Common myeloid progenitor, CD34-positive (primary cell): ENCODE measurements around the gene IGSF3.
A peak's percentile ranks its signal among the peaks of the same experiment; 100 is the strongest.

Experiments
- CTCF ChIA-PET: fragments of 350-600 bp; sonication (Branson Sonifier 250); formaldehyde crosslinking; loops from one replicate; lab custom pipeline; 2021; ENCODE audit warnings: antibody characterized with exemption; lab: Charles Lee
- POLR2A ChIA-PET: fragments of 350-600 bp; sonication (Branson Sonifier 250); formaldehyde crosslinking; loops from one replicate; lab custom pipeline; 2021; ENCODE audit warnings: antibody characterized with exemption; lab: Charles Lee
- DNase-seq, 3 donors: peaks; one replicate each; pipeline versions ENCODE4 v3.0.0 to v3.0.0-alpha.2; 2013
- H3K27ac ChIP-seq, 2 experiments: 1 replicate in 1 of 2; 2 replicates in 1 of 2; pipeline ENCODE4 v1.7.0; 2013; ENCODE audit warnings: inconsistent platforms in 2 of 2, low read length in 2 of 2, mild to moderate bottlenecking in 2 of 2, low read depth in 1 of 2, moderate library complexity in 1 of 2; ENCODE audit not compliant: severe bottlenecking in 2 of 2, insufficient read depth in 1 of 2, poor library complexity in 1 of 2
- H3K27me3 ChIP-seq, 5 experiments: replicated peaks in 2 of 5; 1 replicate in 3 of 5; 2 replicates in 2 of 5; pipeline versions ENCODE4 v1.6.1 to v1.7.0; 2013; ENCODE audit warnings: low read length in 4 of 5, mild to moderate bottlenecking in 2 of 5, moderate library complexity in 2 of 5, inconsistent platforms in 1 of 5; ENCODE audit not compliant: insufficient read depth in 5 of 5, control insufficient read depth in 4 of 5
- H3K36me3 ChIP-seq, 4 experiments: 1 replicate in 2 of 4; 2 replicates in 2 of 4; pipeline versions ENCODE4 v1.6.1 to v1.7.0; 2013; ENCODE audit warnings: low read length in 3 of 4, control low read depth in 1 of 4, mild to moderate bottlenecking in 1 of 4; ENCODE audit not compliant: control insufficient read depth in 4 of 4, insufficient read depth in 4 of 4
- H3K4me1 ChIP-seq, 4 experiments: 1 replicate in 3 of 4; 2 replicates in 1 of 4; pipeline versions ENCODE4 v1.6.1 to v1.7.1; 2013; ENCODE audit warnings: low read length in 3 of 4, mild to moderate bottlenecking in 3 of 4, control low read depth in 1 of 4, inconsistent platforms in 1 of 4, moderate library complexity in 1 of 4; ENCODE audit not compliant: control insufficient read depth in 4 of 4, insufficient read depth in 4 of 4; ENCODE audit errors: control extremely low read depth in 1 of 4
- H3K4me3 ChIP-seq, 7 experiments: 1 replicate in 4 of 7; 2 replicates in 3 of 7; pipeline versions ENCODE4 v1.5.1 to v1.7.0; 2013; ENCODE audit warnings: mild to moderate bottlenecking in 7 of 7, low read length in 6 of 7, moderate library complexity in 6 of 7, inconsistent platforms in 2 of 7, low read depth in 2 of 7, control low read depth in 1 of 7; ENCODE audit not compliant: insufficient read depth in 4 of 7, control insufficient read depth in 1 of 7; ENCODE audit errors: extremely low read depth in 1 of 7
- H3K9me3 ChIP-seq, 5 experiments: 1 replicate in 4 of 5; 2 replicates in 1 of 5; pipeline versions ENCODE4 v1.6.1 to v1.7.1; 2013; ENCODE audit warnings: low read length in 4 of 5, mild to moderate bottlenecking in 2 of 5, inconsistent platforms in 1 of 5, low read depth in 1 of 5, moderate library complexity in 1 of 5; ENCODE audit not compliant: control insufficient read depth in 4 of 5, insufficient read depth in 2 of 5; ENCODE audit errors: control extremely low read depth in 1 of 5
- WGBS: methylation state at CpG from one replicate; pipeline ENCODE4 v1.1.5; 2013; ENCODE audit not compliant: insufficient coverage; 5-methylcytosine and 5-hydroxymethylcytosine counted together

IGSF3 gene

GRCh38 chr1:116537898-116538297, 129.6 kb downstream of the IGSF3 start:
- H3K9me3 ChIP-seq: no peaks in the 10 kb centered on the region
- peak in 2 of 3 donors; percentile 31 to 37 for DNase-seq
- POLR2A ChIA-PET: interaction anchor here (0.6 kb wide), 1 partner anchor 9 kb away, joined by 3 read pairs; no protein-coding TSS in a partner anchor
- H3K4me3 ChIP-seq: no peak overlapping the region
- H3K27me3 ChIP-seq: no peaks in the 10 kb centered on the region
- WGBS: 0% methylated on average over 1 of the region's 1 CpG
- CTCF ChIA-PET: interaction anchor here (0.7 to 1.4 kb wide), 5 partner anchors 22 to 399 kb away, joined by 3 to 4 read pairs (median 3); no protein-coding TSS in a partner anchor
- peak overlapping the region; percentile 11 to 21 for H3K27ac ChIP-seq
- H3K4me1 ChIP-seq: peaks cover 8 to 33% (median 24%) of the 10 kb centered on the region in 4 experiments
- peaks cover 12 to 62% (median 37%) of the 10 kb centered on the region in 4 experiments for H3K36me3 ChIP-seq

DNA sequence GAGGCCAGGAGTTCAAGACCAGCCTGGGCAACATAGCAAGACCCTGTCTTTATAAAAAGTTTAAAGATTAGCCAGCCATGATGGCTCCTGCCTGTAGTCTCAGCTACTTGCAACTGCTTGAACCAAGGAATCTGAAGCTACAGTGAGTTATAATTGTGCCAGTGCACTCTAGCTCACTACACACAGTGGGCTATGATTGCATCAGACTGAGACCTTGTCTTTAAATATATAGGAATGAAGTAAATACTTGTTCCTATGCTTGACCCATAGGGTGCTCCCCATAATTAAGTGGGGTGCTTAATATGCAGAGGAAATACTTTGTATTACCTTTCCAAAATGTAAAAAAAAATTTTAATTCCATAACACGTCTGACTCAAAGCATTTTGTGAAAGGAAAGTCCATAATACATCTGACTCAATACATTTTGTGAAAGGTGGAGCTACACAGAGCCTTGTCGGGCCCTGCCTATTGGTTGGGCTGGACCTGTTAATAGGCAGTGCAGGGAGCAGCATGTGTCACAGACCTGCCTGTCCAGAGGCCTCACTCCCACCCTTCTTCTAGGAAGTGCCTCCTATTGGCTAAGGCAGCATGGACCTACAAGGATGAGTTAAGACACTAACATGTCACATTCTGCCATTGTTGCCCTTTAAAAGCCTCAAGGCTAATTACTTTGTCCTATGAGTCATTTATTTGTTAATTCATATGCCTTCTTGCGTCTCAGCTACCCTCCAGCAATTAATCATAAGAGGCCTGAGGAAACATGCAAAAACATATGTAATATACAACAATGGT, 130.3 kb downstream of the IGSF3 start:
- WGBS: 100% methylated on average over 1 of the region's 3 CpGs
- Histone ChIP-seq H3K4me1 (peaks cover 8 to 33% (median 24%) of the 10 kb centered on the region in 4 experiments), H3K9me3 (no peaks in the 10 kb centered on the region), H3K36me3 (peaks cover 12 to 61% (median 34%) of the 10 kb centered on the region in 4 experiments), H3K27ac (no peak overlapping the region), H3K27me3 (no peaks in the 10 kb centered on the region), H3K4me3 (no peak overlapping the region)
- peak in 2 of 3 donors; percentile 35 to 49 for DNase-seq
- POLR2A ChIA-PET: no interaction called here
- CTCF ChIA-PET: interaction anchor here (0.7 to 1.1 kb wide), 4 partner anchors 8 to 398 kb away, joined by 3 read pairs; no protein-coding TSS in a partner anchor

- WGBS: 95% methylated on average over 38 of the region's 45 CpGs
- H3K36me3 ChIP-seq: peaks cover 16 to 57% (median 37%) of the 10 kb centered on the region in 4 experiments
- H3K27me3 ChIP-seq: no peaks in the 10 kb centered on the region
- no peaks in the 10 kb centered on the region for H3K9me3 ChIP-seq
- POLR2A ChIA-PET: no interaction called here
- CTCF ChIA-PET: interaction anchor here (1.9 kb wide), 1 partner anchor 19 kb away, joined by 4 read pairs; no protein-coding TSS in a partner anchor
- no peak overlapping the region for H3K4me3 ChIP-seq
- no peak overlapping the region for H3K27ac ChIP-seq
- no peak for DNase-seq
- peaks cover 0 to 16% (median 12%) of the 10 kb centered on the region in 4 experiments for H3K4me1 ChIP-seq
Observed at GRCh38 chr1:116534014-116534739, 133.4 kb downstream of the IGSF3 start.

DNA sequence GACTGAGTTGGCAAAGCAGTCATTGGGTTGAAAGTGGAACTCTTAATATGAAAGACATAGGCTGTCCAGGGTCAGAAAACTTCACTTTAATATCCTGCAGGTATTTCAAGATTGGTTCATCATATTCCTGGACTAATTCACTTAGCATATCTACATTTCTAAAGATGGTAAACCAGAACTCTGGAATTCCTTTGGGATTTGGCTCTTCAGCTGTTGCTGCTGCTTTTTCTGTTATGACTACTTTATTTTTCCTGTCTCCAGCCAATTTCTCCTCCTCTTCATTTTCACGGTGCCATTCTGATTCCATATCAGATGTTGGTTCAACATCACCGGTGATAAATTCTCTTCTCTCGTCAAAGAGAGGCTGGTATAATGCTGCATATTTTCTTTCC, 134.1 kb downstream of the IGSF3 start:
- Histone ChIP-seq H3K9me3 (no peaks in the 10 kb centered on the region), H3K4me1 (peaks cover 0 to 11% (median 9%) of the 10 kb centered on the region in 4 experiments), H3K4me3 (no peak overlapping the region), H3K27ac (no peak overlapping the region), H3K27me3 (no peaks in the 10 kb centered on the region), H3K36me3 (peaks cover 20 to 55% (median 35%) of the 10 kb centered on the region in 4 experiments)
- WGBS: 88% methylated on average over 3 of the region's 3 CpGs
- CTCF ChIA-PET: interaction anchor here (1.9 kb wide), 1 partner anchor 18 kb away, joined by 4 read pairs; no protein-coding TSS in a partner anchor
- DNase-seq: no peak
- POLR2A ChIA-PET: no interaction called here

GRCh38 chr1:116532671-116533428, 134.7 kb downstream of the IGSF3 start:
- Histone ChIP-seq H3K4me1 (peaks cover 0 to 5% (median 4%) of the 10 kb centered on the region in 4 experiments), H3K27me3 (no peaks in the 10 kb centered on the region), H3K27ac (no peak overlapping the region), H3K36me3 (peaks cover 20 to 55% (median 36%) of the 10 kb centered on the region in 4 experiments), H3K9me3 (no peaks in the 10 kb centered on the region), H3K4me3 (no peak overlapping the region)
- CTCF ChIA-PET: interaction anchor here (1.9 kb wide), 1 partner anchor 18 kb away, joined by 4 read pairs; no protein-coding TSS in a partner anchor
- DNase-seq: no peak
- POLR2A ChIA-PET: no interaction called here
- 94% methylated on average over 19 of the region's 23 CpGs for WGBS

GRCh38 chr1:116531917-116532316, 135.6 kb downstream of the IGSF3 start:
- no peak for DNase-seq
- Histone ChIP-seq H3K27ac (no peak overlapping the region), H3K4me3 (no peak overlapping the region), H3K27me3 (no peaks in the 10 kb centered on the region), H3K36me3 (peaks cover 17 to 48% (median 36%) of the 10 kb centered on the region in 4 experiments), H3K4me1 (no peaks in the 10 kb centered on the region), H3K9me3 (peaks cover 0 to 2% (median 2%) of the 10 kb centered on the region in 5 experiments)
- ChIA-PET CTCF (interaction anchor here (1.9 kb wide), 1 partner anchor 17 kb away, joined by 4 read pairs; no protein-coding TSS in a partner anchor), POLR2A (no interaction called here)
- WGBS: 98% methylated on average over 10 of the region's 13 CpGs
